GM18505 (cell line): ENCODE results near the gene GALNT2.

Source experiments
- ATAC-seq: cut with Tn5 transposase; IDR thresholded peaks from one replicate; pipeline ENCODE4 v1.9.1; 2021; ENCODE audit not compliant: unreplicated experiment
- POLR2A ChIP-seq: IDR thresholded peaks from 4 replicates; pipeline ENCODE4 v1.6.1; 2011; ENCODE audit warnings: borderline replicate concordance; ENCODE audit not compliant: insufficient read depth, insufficient read length; ENCODE audit errors: extremely low read depth

Gene GALNT2

DNA sequence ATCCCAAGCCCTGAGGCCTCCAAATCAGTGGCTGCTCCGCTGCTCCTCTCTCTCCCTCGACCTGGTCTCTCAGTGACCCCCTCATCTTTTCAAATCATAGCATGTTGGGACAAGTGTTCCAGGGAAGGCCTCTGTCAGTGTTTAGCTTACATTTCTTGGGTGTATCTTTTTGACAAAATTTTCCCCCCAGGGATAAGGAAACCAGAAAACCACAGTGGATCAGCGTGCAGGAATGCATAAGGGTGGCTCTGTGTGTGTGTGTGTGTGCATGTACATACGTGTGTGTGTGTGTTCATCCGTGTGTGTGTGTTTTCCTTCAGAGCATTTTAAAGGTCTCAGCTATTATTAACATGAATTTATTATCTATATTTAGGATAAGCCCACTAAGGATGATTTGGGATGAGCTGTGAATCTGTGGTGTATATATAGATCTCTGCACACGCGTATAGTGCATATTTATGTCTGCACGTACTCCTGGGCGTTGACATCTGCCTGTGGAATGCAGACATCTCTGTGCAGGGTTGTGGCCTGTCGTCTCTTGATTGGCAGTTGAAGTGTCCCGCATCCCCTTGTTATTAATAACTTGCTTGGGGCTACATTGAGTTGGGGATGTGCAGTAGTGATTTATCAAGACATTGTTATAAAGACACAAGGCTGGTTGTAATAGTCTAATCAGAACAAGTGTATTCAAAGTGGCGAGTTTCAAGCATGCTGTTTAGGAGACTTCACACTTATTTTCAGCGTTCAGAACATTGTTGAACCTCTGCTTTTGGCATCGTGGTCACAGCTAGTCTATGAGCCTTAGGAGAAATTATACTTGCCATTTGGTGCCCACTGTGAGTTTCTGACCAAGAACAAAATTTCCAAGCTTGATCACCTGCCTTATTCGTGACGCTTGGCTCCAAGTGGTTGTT is 55.6 kb downstream of the GALNT2 start:
- no peak for TF ChIP-seq POLR2A

GRCh38 chr1:230123280-230124185 is 56.5 kb downstream of the GALNT2 start:
- peak; percentile 82 for ATAC-seq
- TF ChIP-seq POLR2A = no peak

More for the DNA sequence above, 55.6 kb downstream of the GALNT2 start:
- no peak for ATAC-seq

- no peak for ATAC-seq
- no peak for TF ChIP-seq POLR2A
Observed at GRCh38 chr1:230124186-230125128, 57.4 kb downstream of the GALNT2 start.

DNA sequence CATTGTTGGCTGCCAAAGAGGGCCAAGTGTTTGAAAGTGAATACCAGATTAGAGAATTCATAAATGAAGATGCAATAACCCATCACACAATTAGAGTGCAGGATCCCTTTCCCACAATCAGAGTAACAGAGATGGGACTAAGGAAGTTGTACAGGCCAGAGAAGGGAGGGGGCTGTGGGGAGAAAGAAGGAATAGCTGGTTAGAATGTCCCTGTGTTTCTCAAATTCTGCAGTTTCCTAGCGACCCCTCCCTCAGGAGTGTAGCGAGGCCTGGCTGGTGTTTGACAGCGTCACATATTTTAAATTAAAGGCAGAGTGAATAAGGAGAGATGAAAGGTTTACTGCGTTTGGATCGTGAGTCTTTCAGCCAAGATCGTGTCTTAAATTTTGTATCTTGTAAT is 58.1 kb downstream of the GALNT2 start:
- ATAC-seq = no peak
- no peak for TF ChIP-seq POLR2A

DNA sequence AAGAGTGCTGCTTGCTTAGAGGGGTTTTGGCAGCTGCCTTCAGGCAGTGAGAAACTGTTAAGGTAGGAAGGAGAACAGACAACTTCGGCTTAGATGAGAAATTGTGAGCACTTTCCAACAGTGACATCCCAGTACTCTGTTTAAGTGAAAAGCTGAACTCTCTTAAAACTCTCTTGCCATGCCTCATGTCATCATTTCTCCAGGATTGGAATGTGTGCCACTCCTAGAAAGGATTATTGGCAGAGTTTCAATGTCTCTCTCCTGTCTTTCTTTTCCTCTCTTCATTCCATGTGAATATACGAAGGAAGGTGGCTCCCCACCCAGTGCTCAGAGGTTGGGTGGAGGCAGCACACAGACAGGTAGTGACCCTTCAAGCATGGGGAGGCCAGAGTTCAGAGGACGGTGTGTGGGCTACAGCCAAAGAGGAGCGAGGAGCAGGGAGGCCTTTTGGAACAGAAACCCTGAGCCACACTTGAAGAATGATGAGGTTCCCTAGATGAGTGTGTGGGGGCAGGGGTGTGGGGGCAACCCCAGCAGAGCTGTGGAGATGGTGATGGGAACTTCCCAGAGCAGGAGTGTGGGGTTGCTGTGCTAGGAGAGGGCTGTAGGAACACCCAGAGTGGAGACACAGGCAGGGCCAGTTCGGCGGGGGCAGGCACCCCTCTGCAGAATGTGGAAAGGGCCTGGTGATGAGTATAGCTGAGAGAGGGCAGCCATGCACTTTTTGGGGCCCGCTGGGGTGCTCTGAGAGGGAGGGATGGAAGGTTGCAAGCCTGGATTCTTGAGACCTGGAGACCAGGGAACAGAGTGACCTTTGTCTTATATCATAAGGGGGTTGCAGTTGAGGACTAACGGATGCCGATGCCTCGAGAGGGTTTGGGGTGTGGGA is 58.8 kb downstream of the GALNT2 start:
- no peak for TF ChIP-seq POLR2A
- ATAC-seq = no peak

GRCh38 chr1:230126529-230127104 is 59.6 kb downstream of the GALNT2 start:
- no peak for TF ChIP-seq POLR2A
- no peak for ATAC-seq

DNA sequence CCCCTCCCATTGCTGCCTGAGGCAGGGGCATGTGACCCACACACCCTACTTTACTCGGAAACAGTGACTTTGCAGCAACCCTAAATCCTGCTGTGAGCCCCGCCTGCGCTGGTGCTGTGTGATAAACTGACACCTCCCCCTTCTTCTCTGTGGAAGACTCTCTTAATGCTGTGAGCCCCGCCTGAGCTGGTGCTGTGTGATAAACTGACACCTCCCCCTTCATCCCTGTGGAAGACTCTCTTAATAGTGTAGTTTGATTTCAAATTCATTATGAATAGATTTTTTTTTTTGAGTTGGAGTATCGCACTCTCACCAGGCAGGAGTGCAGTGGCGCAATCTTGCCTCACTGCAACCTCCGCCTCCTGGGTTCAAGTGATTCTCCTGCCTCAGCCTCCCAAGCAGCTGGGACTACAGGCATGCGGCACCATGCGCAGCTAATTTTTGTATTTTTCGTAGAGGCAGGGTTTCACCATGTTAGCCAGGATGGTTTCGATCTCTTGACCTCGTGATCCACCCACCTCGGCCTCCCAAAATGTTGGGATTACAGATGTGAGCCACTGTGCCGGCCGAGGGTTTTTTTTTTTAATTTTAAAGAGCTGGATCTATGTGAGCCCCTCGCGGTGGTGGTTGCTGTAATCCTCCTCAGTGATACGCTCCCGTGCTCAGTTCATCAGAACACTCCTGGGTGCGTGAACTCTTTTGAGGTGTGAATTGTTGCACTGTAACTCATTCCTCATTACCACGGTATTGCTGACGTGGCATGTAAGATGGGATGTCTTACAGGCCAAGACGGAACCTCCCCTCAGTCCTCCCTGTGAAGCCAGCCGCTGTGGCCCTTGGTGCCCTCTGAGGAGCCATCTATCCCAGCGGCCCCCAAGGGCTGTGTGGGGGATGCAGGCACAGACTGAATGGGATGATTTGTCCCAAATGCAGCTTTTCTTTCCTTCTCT is 60.3 kb downstream of the GALNT2 start:
- no peak for ATAC-seq
- TF ChIP-seq POLR2A = no peak

DNA sequence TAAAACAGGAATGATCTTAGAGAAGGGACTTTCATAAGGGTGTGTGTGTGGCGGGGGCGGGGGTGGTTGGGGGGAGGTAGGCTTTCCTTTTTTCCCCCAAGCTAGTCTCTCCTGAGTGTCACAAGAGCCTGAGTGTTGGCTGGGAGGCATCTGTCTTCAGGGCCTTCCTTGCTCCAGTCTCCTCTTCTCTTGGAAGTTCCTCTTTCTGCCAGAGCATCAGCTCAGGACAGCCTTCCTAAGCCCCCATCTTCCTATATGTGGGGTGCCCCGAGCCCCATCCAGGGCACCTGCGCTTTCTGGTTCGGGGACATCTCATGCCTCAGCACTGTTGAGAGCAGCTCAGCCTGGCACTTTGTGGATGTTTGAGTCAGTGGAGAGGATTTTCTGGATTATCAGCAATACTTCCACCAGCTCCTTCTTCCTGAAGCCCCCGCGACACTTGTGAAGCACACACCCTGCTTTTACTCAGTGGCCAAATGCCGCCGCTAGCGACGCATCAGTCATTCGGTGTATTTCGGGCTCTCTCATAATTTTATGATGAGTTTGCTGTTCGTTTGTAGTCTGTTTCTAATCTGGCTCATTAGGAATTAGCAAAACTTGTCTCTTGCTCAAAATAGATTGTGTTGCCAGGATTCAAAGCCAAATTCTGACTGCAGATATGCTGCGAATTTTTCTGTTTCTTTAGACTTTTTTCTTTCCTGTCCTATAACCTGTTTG is 61.7 kb downstream of the GALNT2 start:
- ATAC-seq = no peak
- TF ChIP-seq POLR2A = no peak

DNA sequence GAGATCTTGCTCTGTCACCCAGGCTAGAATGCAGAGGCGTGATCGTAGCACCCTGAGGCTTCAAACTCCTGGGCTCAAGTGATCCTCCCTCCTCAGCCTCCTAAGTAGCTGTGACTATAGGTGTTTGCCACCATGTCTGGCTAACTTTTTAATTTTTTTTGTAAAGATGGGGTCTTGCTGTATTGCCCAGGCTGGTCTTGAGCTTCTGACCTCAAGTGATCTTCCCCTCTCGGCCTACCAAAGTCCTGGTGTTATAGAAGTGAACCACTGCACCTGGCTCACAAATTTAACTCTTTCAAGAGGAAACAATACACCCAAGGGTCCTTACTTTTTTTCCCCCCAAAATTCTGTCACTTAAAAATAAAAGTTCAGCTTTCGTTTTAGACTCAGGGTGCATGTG is 62.3 kb downstream of the GALNT2 start:
- no peak for TF ChIP-seq POLR2A
- no peak for ATAC-seq
